Urothelium cell line (cell line): Measurements from ENCODE around the gene DNAH14.
"Not testable (repeated sequence)": the region's sequence is repeated elsewhere in the genome, so short reads cannot be mapped to it uniquely, and the experiment has no call there.

Experiments used
- DNase-seq: peaks from one replicate; pipeline ENCODE4 v3.0.0; 2011; ENCODE audit warnings: low spot score, mixed read lengths
- FAIRE-seq: peaks from 2 replicates; lab custom pipeline; 2011; peaks lifted over from hg19 to GRCh38; lab: Jason Lieb, UNC

Gene DNAH14

GRCh38 chr1:224929335-224930237 lies at the start of gene DNAH14:
Gene DNAH14, plus strand, starts transcription at chr1:224929675. Its CDS starts 23,028 bp downstream, at chr1:224952703.
- FAIRE-seq (peak; percentile 83), DNase-seq (peak; percentile 85)

- peak; percentile 55 for DNase-seq
Observed at GRCh38 chr1:224880593-224881307, 48.7 kb upstream of the DNAH14 start.

GRCh38 chr1:224881308-224881692 lies 48.2 kb upstream of the DNAH14 start:
- not testable (repeated sequence) for DNase-seq

More at GRCh38 chr1:224880593-224881307, 48.7 kb upstream of the DNAH14 start:
- no peak for FAIRE-seq

GRCh38 chr1:224881762-224882211 lies 47.7 kb upstream of the DNAH14 start:
- DNase-seq (no peak), FAIRE-seq (no peak)

More at GRCh38 chr1:224881308-224881692, 48.2 kb upstream of the DNAH14 start:
- FAIRE-seq, result not testable (repeated sequence)

- no peak for DNase-seq
- no peak for FAIRE-seq
Observed at GRCh38 chr1:224882264-224882663, 47.2 kb upstream of the DNAH14 start.

- no peak for FAIRE-seq
- no peak for DNase-seq
Observed at GRCh38 chr1:224883091-224883490, 46.4 kb upstream of the DNAH14 start.

- FAIRE-seq (no peak), DNase-seq (no peak)
Observed at GRCh38 chr1:224884361-224884801, 45.1 kb upstream of the DNAH14 start.

GRCh38 chr1:224885376-224885775 lies 44.1 kb upstream of the DNAH14 start:
- not testable (repeated sequence) for FAIRE-seq, DNase-seq

GRCh38 chr1:224894915-224895314 lies 34.6 kb upstream of the DNAH14 start:
- no peak for DNase-seq
- FAIRE-seq, result no peak

GRCh38 chr1:224896130-224896781 lies 33.2 kb upstream of the DNAH14 start:
- DNase-seq, result no peak
- no peak for FAIRE-seq

GRCh38 chr1:224897529-224898327 lies 31.7 kb upstream of the DNAH14 start:
- no peak for FAIRE-seq
- no peak for DNase-seq

GRCh38 chr1:224898937-224899336 lies 30.5 kb upstream of the DNAH14 start:
- no peak for FAIRE-seq
- no peak for DNase-seq

- DNase-seq (no peak), FAIRE-seq (no peak)
Observed at GRCh38 chr1:224900062-224900630, 29.3 kb upstream of the DNAH14 start.

- no peak for FAIRE-seq
- DNase-seq, result no peak
Observed at GRCh38 chr1:224901087-224901810, 28.2 kb upstream of the DNAH14 start.

- DNase-seq (no peak), FAIRE-seq (no peak)
Observed at GRCh38 chr1:224903955-224904354, 25.5 kb upstream of the DNAH14 start.

GRCh38 chr1:224906340-224906739 lies 23.1 kb upstream of the DNAH14 start:
- FAIRE-seq (no peak), DNase-seq (no peak)

- no peak for DNase-seq
- no peak for FAIRE-seq
Observed at GRCh38 chr1:224911217-224911616, 18.3 kb upstream of the DNAH14 start.

- DNase-seq (no peak), FAIRE-seq (no peak)
Observed at GRCh38 chr1:224914292-224914900, 15.1 kb upstream of the DNAH14 start.

- peak; percentile 42 for FAIRE-seq
- no peak for DNase-seq
Observed at GRCh38 chr1:224919508-224919907, 10.0 kb upstream of the DNAH14 start.
